ENCODE data around the gene HPCAL1. TPM values are rescaled to one million over a fixed set of nuclear protein-coding genes. Genes with fewer than 3 reads are reported as not detected.
A peak's percentile ranks its signal among the peaks of the same experiment; 100 is the strongest.
"Not testable (repeated sequence)": the region's sequence is repeated elsewhere in the genome, so short reads cannot be mapped to it uniquely, and the experiment has no call there.

Gene HPCAL1
- total and polyA plus RNA-seq, 3 experiments from 2014 or later, result 44.1 to 96.3 (median 47.6) TPM

DNA sequence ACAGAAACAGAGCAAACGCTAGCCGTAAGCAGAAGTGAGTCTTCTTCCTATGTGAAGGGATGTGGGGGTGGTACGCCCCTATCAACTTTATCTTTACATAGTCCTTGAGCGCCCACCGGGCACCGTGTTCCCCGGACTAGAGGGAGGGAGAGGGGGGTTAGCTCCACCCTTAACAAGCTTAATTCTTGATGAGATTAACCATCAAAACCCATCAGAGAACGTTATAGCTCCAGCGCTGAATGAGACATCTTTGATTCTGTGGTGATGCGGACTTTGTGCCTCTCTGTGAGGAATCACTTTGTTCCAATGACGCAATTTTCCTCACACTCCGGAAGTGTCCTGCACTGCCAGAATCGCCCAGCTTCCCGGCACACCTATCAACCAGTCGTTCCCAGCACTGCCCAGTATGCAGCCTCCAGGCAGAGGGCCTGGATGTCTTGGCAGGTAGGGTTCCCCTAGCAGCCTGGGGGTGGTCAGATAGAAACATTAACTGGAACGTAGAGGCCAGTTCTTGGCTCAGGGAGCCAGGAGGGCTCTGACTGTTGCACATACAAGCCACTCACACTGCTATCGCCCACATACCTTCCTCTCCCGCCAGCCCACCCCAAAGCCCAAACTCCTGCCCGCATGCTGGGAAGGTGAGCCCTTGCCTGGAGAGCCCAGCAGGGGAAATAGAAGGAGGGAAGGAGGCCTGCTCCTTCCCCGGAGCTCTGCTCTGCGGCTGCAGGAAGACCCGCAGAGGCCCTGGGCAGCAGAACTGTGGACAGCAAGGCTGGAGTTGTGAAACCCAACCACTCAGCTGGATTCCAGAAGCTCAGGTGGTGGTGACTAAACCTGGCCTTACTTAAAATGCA, 147.4 kb downstream of the HPCAL1 start:
- H3K27me3 ChIP-seq (ENCODE audit: insufficient read depth, low read length, poor library complexity, severe bottlenecking), result no peaks in the 10 kb centered on the region
- H3K27ac Mint-ChIP-seq, result peak overlapping the region in 7 of 8 donors; percentile 6 to 93 (median 64)
- H3K4me3 Mint-ChIP-seq, result peak overlapping the region; percentile 44 to 80 (median 77)
- peaks cover 33% of the 10 kb centered on the region for H3K4me1 ChIP-seq (ENCODE audit: insufficient read depth, low read length)
- H3K36me3 ChIP-seq (ENCODE audit: insufficient read depth, low read length), result no peaks in the 10 kb centered on the region
- ChIA-PET POLR2A (interaction anchor here (0.6 to 0.7 kb wide), 2 partner anchors 54 to 365 kb away, joined by 4 read pairs; no protein-coding TSS in a partner anchor), CTCF (interaction anchor here (0.6 to 6.0 kb wide), 3 partner anchors 16 to 342 kb away, joined by 4 to 50 read pairs (median 4); no protein-coding TSS in a partner anchor)
- peaks cover 0 to 2% of the 10 kb centered on the region in 2 donors for H3K27me3 Mint-ChIP-seq
- H3K4me1 Mint-ChIP-seq, result peaks cover 23 to 37% (median 30%) of the 10 kb centered on the region in 3 donors
- peaks cover 0 to 9% (median 0%) of the 10 kb centered on the region in 3 donors for H3K36me3 Mint-ChIP-seq
- peak in 1 of 5 donors; percentile 40 for DNase-seq
- no peak overlapping the region for H3K4me3 ChIP-seq (ENCODE audit: low read length)
- H3K27ac ChIP-seq (ENCODE audit: low read depth, low read length), result peak overlapping the region; percentile 6
- H3K9me3 ChIP-seq (ENCODE audit: low read length), result no peaks in the 10 kb centered on the region
- no peaks in the 10 kb centered on the region for H3K9me3 Mint-ChIP-seq

DNA sequence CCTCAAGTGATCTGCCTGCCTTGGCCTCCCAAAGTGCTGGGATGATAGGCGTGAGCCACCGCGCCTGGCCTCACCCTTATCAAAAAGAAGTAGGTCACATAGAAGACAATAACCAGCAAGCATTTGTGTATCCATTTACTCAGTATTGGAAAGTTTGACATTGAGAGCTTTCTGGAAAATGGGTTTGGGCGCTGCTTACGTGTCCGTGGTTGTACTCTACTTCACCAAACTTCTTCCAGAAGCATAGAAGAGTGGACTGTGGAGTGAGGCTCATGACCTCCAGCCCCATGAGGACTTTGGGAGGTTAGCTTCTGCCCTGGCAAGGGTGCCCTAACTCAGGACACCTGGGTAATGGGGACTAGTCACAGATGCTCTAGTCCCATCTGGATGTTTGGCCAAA, 149.1 kb downstream of the HPCAL1 start:
- no peak for DNase-seq
- H3K27me3 ChIP-seq (ENCODE audit: insufficient read depth, low read length, poor library complexity, severe bottlenecking), result no peaks in the 10 kb centered on the region
- no peak overlapping the region for H3K4me3 ChIP-seq (ENCODE audit: low read length)
- no peaks in the 10 kb centered on the region for H3K36me3 ChIP-seq (ENCODE audit: insufficient read depth, low read length)
- H3K27me3 Mint-ChIP-seq, result peaks cover 0 to 2% of the 10 kb centered on the region in 2 donors
- peaks cover 22% of the 10 kb centered on the region for H3K4me1 ChIP-seq (ENCODE audit: insufficient read depth, low read length)
- no peak overlapping the region for H3K27ac ChIP-seq (ENCODE audit: low read depth, low read length)
- peaks cover 15 to 21% (median 16%) of the 10 kb centered on the region in 3 donors for H3K4me1 Mint-ChIP-seq
- H3K9me3 Mint-ChIP-seq, result no peaks in the 10 kb centered on the region
- ChIA-PET POLR2A (no interaction called here), CTCF (interaction anchor here (1.1 kb wide), 1 partner anchor 17 kb away, joined by 5 read pairs; no protein-coding TSS in a partner anchor)
- H3K36me3 Mint-ChIP-seq, result peaks cover 0 to 4% (median 0%) of the 10 kb centered on the region in 3 donors
- H3K27ac Mint-ChIP-seq, result peak overlapping the region in 2 of 8 donors; percentile 35 to 89
- peak overlapping the region in 1 of 7 donors; percentile 66 for H3K4me3 Mint-ChIP-seq
- no peaks in the 10 kb centered on the region for H3K9me3 ChIP-seq (ENCODE audit: low read length)

DNA sequence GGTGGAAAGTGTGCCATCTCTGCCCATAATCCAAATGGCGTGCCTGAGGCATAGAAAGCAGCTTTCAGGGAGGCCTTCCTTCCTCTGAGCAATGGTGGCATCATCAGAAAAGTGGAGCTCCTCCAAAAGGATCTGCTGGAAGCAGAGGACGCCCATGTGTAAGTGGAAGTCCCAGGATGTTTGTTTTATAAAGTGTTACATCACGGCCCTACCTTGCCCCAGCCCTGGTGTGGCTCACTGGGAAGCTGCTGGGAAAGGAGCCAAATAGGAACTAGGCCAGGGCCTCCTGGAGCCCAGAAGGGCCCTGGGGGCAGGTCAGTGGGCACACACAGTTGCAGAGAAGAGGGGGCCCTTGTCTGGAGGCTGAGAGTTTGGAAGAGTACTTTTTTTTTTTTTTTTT, 149.6 kb downstream of the HPCAL1 start:
- Histone ChIP-seq H3K4me3 (ENCODE audit: low read length) (no peak overlapping the region), H3K9me3 (ENCODE audit: low read length) (no peaks in the 10 kb centered on the region), H3K36me3 (ENCODE audit: insufficient read depth, low read length) (no peaks in the 10 kb centered on the region), H3K27me3 (ENCODE audit: insufficient read depth, low read length, poor library complexity, severe bottlenecking) (no peaks in the 10 kb centered on the region), H3K27ac (ENCODE audit: low read depth, low read length) (no peak overlapping the region), H3K4me1 (ENCODE audit: insufficient read depth, low read length) (peaks cover 17% of the 10 kb centered on the region)
- CTCF ChIA-PET, result interaction anchor here (1.1 kb wide), 1 partner anchor 17 kb away, joined by 5 read pairs; no protein-coding TSS in a partner anchor
- no peak for DNase-seq
- POLR2A ChIA-PET, result no interaction called here
- Mint-ChIP-seq H3K4me1 (peaks cover 11 to 16% (median 11%) of the 10 kb centered on the region in 3 donors), H3K36me3 (peaks cover 0 to 2% (median 0%) of the 10 kb centered on the region in 3 donors), H3K27ac (no peak overlapping the region), H3K9me3 (no peaks in the 10 kb centered on the region), H3K27me3 (peaks cover 0 to 2% of the 10 kb centered on the region in 2 donors), H3K4me3 (peak overlapping the region in 1 of 7 donors; percentile 66)

DNA sequence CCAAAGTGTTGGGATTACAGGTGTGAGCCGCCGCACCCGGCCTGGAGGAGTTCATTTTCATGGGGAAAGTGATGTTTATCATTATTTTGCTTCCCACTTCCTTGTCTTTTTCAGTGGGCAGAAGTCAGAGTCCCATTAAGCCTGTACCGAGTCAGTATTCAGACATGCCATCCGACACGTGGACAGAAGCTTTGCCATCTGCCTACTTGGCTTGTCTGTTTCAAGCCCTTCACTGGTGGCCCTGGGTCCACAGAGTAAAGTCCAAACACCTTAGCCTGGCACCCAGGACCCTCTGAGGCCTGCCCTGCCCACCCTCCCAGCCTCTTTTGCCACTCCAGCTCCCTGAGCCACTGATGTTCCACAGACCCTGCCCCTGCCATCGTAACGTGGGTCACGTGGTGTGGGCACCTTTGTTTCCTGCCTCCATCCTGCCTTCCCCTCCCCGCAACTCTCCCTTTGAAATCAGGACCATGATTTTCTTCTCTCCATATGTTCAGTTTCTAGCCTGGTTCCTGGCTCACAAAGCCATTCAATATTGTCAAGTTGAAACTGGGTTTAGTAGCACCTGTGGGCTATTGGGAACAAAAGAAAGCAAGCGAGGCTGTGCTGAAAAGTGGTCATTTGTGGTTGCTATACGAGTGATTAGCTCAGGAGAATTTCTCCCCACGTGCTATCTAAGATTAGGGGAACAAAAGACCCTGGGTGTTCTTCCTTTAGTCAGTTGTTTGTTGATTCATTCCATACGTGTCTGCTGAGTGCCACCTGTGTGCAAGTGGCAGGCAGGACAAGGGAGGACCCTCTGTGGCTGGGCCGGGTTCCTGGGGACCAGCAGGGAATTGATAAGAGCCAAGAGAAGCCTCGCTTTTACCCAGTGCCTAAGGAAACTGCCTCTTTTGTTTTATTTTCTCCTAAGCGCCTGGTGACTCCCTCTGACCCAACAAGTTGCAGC, 150.5 kb downstream of the HPCAL1 start:
- Histone ChIP-seq H3K27ac (ENCODE audit: low read depth, low read length) (no peak overlapping the region), H3K9me3 (ENCODE audit: low read length) (no peaks in the 10 kb centered on the region), H3K4me1 (ENCODE audit: insufficient read depth, low read length) (peaks cover 15% of the 10 kb centered on the region), H3K4me3 (ENCODE audit: low read length) (no peak overlapping the region), H3K36me3 (ENCODE audit: insufficient read depth, low read length) (no peaks in the 10 kb centered on the region), H3K27me3 (ENCODE audit: insufficient read depth, low read length, poor library complexity, severe bottlenecking) (no peaks in the 10 kb centered on the region)
- Mint-ChIP-seq H3K4me1 (peaks cover 9 to 14% (median 9%) of the 10 kb centered on the region in 3 donors), H3K27me3 (peaks cover 0 to 4% of the 10 kb centered on the region in 2 donors), H3K36me3 (no peaks in the 10 kb centered on the region), H3K4me3 (peak overlapping the region in 2 of 7 donors; percentile 2 to 56), H3K27ac (no peak overlapping the region), H3K9me3 (no peaks in the 10 kb centered on the region)
- peak in 1 of 5 donors; percentile 37 for DNase-seq
- POLR2A ChIA-PET, result no interaction called here
- CTCF ChIA-PET, result no interaction called here

DNA sequence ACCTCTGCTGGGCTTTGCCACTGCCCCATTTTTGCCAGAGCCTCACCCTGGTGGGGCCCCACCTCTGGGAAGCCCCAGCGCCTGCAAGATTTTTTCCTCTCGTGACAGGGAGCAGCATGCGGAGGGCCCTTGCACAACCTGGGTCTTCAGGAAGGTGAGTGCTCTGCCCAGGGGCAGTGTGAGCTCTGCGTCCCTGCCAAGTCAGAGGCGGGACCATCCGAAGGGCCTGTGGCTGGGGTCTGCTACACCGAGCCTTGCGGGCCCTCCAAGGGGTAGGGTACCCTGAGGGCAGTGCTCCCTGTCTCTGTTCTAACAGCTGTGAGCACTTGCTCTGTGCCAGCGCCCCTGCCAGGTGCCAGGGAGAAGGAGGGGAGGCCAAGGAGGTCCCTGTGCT, 151.2 kb downstream of the HPCAL1 start:
- Histone ChIP-seq H3K27me3 (ENCODE audit: insufficient read depth, low read length, poor library complexity, severe bottlenecking) (no peaks in the 10 kb centered on the region), H3K9me3 (ENCODE audit: low read length) (no peaks in the 10 kb centered on the region), H3K36me3 (ENCODE audit: insufficient read depth, low read length) (no peaks in the 10 kb centered on the region), H3K4me3 (ENCODE audit: low read length) (no peak overlapping the region), H3K4me1 (ENCODE audit: insufficient read depth, low read length) (peaks cover 12% of the 10 kb centered on the region), H3K27ac (ENCODE audit: low read depth, low read length) (no peak overlapping the region)
- Mint-ChIP-seq H3K4me1 (peaks cover 10 to 16% (median 10%) of the 10 kb centered on the region in 3 donors), H3K9me3 (no peaks in the 10 kb centered on the region), H3K36me3 (no peaks in the 10 kb centered on the region), H3K27me3 (peaks cover 4% of the 10 kb centered on the region in 2 donors), H3K4me3 (no peak overlapping the region), H3K27ac (no peak overlapping the region)
- ChIA-PET POLR2A (no interaction called here), CTCF (no interaction called here)
- no peak for DNase-seq

DNA sequence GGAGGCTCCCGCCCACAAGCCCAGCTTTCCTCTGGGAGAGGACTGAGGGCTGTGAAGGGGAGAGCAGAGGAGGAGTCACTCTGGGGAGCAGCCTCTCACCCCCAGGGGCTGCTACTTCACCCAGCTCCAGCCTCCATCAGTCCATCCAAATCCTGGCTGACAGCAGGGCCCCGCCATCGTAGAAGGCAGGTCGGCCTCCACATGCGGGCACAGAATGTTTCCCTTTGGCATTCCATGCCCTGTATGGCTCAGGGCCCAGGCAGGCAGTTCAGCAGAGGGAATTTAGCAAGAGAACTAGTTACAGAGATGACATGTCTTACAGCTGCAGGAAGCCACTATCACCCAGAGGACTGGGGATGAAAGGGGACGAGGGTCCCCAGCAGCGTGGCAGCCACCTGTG, 151.8 kb downstream of the HPCAL1 start:
- no peaks in the 10 kb centered on the region for H3K36me3 Mint-ChIP-seq
- no peaks in the 10 kb centered on the region for H3K36me3 ChIP-seq (ENCODE audit: insufficient read depth, low read length)

DNA sequence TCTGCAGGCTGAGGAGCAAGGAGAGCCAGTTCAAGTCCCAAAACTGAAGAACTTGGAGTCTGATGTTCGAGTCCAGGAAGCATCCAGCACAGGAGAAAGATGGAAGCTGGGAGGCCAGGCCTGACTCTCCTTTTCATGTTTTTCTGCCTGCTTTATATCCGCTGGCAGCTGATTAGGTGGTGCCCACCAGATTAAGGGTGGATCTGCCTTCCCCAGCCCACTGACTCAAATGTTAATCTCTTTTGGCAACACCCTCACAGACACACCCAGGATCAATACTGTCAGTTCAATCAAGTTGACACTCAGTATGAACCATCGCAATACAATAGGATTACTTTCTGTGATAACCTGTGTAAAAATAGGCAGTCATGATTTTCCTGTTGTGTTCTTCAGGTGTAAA, 154.5 kb downstream of the HPCAL1 start:
- H3K4me3 Mint-ChIP-seq; H3K4me3 ChIP-seq (ENCODE audit: low read length); H3K36me3 Mint-ChIP-seq; POLR2A ChIA-PET; H3K27ac Mint-ChIP-seq; H3K9me3 ChIP-seq (ENCODE audit: low read length); H3K4me1 Mint-ChIP-seq; H3K4me1 ChIP-seq (ENCODE audit: insufficient read depth, low read length); H3K27ac ChIP-seq (ENCODE audit: low read depth, low read length); H3K36me3 ChIP-seq (ENCODE audit: insufficient read depth, low read length); DNase-seq; H3K9me3 Mint-ChIP-seq; H3K27me3 ChIP-seq (ENCODE audit: insufficient read depth, low read length, poor library complexity, severe bottlenecking); CTCF ChIA-PET: not testable (repeated sequence)
- peaks cover 4 to 25% of the 10 kb centered on the region in 2 donors for H3K27me3 Mint-ChIP-seq

More for the DNA sequence above, 151.8 kb downstream of the HPCAL1 start:
- Histone ChIP-seq H3K9me3 (ENCODE audit: low read length) (no peaks in the 10 kb centered on the region), H3K4me3 (ENCODE audit: low read length) (no peak overlapping the region), H3K27me3 (ENCODE audit: insufficient read depth, low read length, poor library complexity, severe bottlenecking) (no peaks in the 10 kb centered on the region), H3K27ac (ENCODE audit: low read depth, low read length) (no peak overlapping the region), H3K4me1 (ENCODE audit: insufficient read depth, low read length) (peaks cover 6% of the 10 kb centered on the region)
- POLR2A ChIA-PET, result no interaction called here
- no peaks in the 10 kb centered on the region for H3K9me3 Mint-ChIP-seq
- peaks cover 4 to 8% of the 10 kb centered on the region in 2 donors for H3K27me3 Mint-ChIP-seq
- peaks cover 6 to 14% (median 8%) of the 10 kb centered on the region in 3 donors for H3K4me1 Mint-ChIP-seq
- H3K4me3 Mint-ChIP-seq, result no peak overlapping the region
- DNase-seq, result peak in 1 of 5 donors; percentile 35
- H3K27ac Mint-ChIP-seq, result no peak overlapping the region
- CTCF ChIA-PET, result no interaction called here
